NCI-H1105 (cell line): ENCODE results near the gene DET1.
"Not testable (repeated sequence)": the region's sequence is repeated elsewhere in the genome, so short reads cannot be mapped to it uniquely, and the experiment has no call there.

ENCODE experiments used
- DNase-seq: peaks from one replicate; lab custom pipeline; 2025; lab: John Stamatoyannopoulos, UW

The DET1 gene

GRCh38 chr15:88497109-88497765, 49.2 kb downstream of the DET1 start:
- DNase-seq: no peak

GRCh38 chr15:88493844-88494243, 52.6 kb downstream of the DET1 start:
- no peak for DNase-seq

GRCh38 chr15:88491158-88491557, 55.3 kb downstream of the DET1 start:
- DNase-seq: no peak

- no peak for DNase-seq
Observed at GRCh38 chr15:88490036-88490435, 56.4 kb downstream of the DET1 start.

- DNase-seq: no peak
Observed at GRCh38 chr15:88489321-88489720, 57.2 kb downstream of the DET1 start.

GRCh38 chr15:88487796-88488523, 58.5 kb downstream of the DET1 start:
- DNase-seq: no peak

- DNase-seq: no peak
Observed at GRCh38 chr15:88487178-88487795, 59.2 kb downstream of the DET1 start.

- DNase-seq: no peak
Observed at GRCh38 chr15:88484682-88485331, 61.7 kb downstream of the DET1 start.

GRCh38 chr15:88482263-88482662, 64.2 kb downstream of the DET1 start:
- DNase-seq: no peak

- no peak for DNase-seq
Observed at GRCh38 chr15:88480981-88481380, 65.5 kb downstream of the DET1 start.

GRCh38 chr15:88479169-88479568, 67.3 kb downstream of the DET1 start:
- DNase-seq: no peak

GRCh38 chr15:88477904-88478303, 68.6 kb downstream of the DET1 start:
- no peak for DNase-seq

- DNase-seq: no peak
Observed at GRCh38 chr15:88477126-88477525, 69.4 kb downstream of the DET1 start.

GRCh38 chr15:88476635-88477060, 69.8 kb downstream of the DET1 start:
- DNase-seq: peak; percentile 39

- DNase-seq: not testable (repeated sequence)
Observed at GRCh38 chr15:88473661-88474293, 72.7 kb downstream of the DET1 start.

GRCh38 chr15:88472225-88472624, 74.3 kb downstream of the DET1 start:
- DNase-seq: no peak

- DNase-seq: no peak
Observed at GRCh38 chr15:88470625-88471372, 75.7 kb downstream of the DET1 start.

- DNase-seq: no peak
Observed at GRCh38 chr15:88469321-88469720, 77.2 kb downstream of the DET1 start.

- not testable (repeated sequence) for DNase-seq
Observed at GRCh38 chr15:88468721-88469120, 77.8 kb downstream of the DET1 start.

GRCh38 chr15:88467935-88468528, 78.4 kb downstream of the DET1 start:
- DNase-seq: no peak
